ENCODE measurements around the gene PPP1R36.
"Not testable (repeated sequence)": the region's sequence is repeated elsewhere in the genome, so short reads cannot be mapped to it uniquely, and the experiment has no call there.

Gene PPP1R36

GRCh38 chr14:64612971-64613666 is 63.4 kb downstream of the PPP1R36 start:
- no peak for DNase-seq (ENCODE audit: low read depth)

GRCh38 chr14:64614166-64614565 is 64.4 kb downstream of the PPP1R36 start:
- DNase-seq (ENCODE audit: low read depth): no peak

- no peak for DNase-seq (ENCODE audit: low read depth)
Observed at GRCh38 chr14:64614805-64615391, 65.1 kb downstream of the PPP1R36 start.

- not testable (repeated sequence) for DNase-seq (ENCODE audit: low read depth)
Observed at GRCh38 chr14:64617872-64618408, 68.2 kb downstream of the PPP1R36 start.

- DNase-seq (ENCODE audit: low read depth): no peak
Observed at GRCh38 chr14:64620910-64621309, 71.1 kb downstream of the PPP1R36 start.

- no peak for DNase-seq (ENCODE audit: low read depth)
Observed at GRCh38 chr14:64623554-64624165, 73.9 kb downstream of the PPP1R36 start.

GRCh38 chr14:64625386-64626232 is 75.8 kb downstream of the PPP1R36 start:
- no peak for DNase-seq (ENCODE audit: low read depth)

- no peak for DNase-seq (ENCODE audit: low read depth)
Observed at GRCh38 chr14:64628940-64629408, 79.2 kb downstream of the PPP1R36 start.

- no peak for DNase-seq (ENCODE audit: low read depth)
Observed at GRCh38 chr14:64630778-64631177, 81.0 kb downstream of the PPP1R36 start.

GRCh38 chr14:64631222-64631621 is 81.5 kb downstream of the PPP1R36 start:
- DNase-seq (ENCODE audit: low read depth): not testable (repeated sequence)

- no peak for DNase-seq (ENCODE audit: low read depth)
Observed at GRCh38 chr14:64632056-64632455, 82.3 kb downstream of the PPP1R36 start.

- no peak for DNase-seq (ENCODE audit: low read depth)
Observed at GRCh38 chr14:64634558-64634957, 84.8 kb downstream of the PPP1R36 start.

GRCh38 chr14:64636208-64636979 is 86.6 kb downstream of the PPP1R36 start:
- DNase-seq (ENCODE audit: low read depth): peak; percentile 46

GRCh38 chr14:64636980-64637429 is 87.2 kb downstream of the PPP1R36 start:
- DNase-seq (ENCODE audit: low read depth): no peak

- no peak for DNase-seq (ENCODE audit: low read depth)
Observed at GRCh38 chr14:64637735-64638473, 88.1 kb downstream of the PPP1R36 start.

- no peak for DNase-seq (ENCODE audit: low read depth)
Observed at GRCh38 chr14:64638625-64639024, 88.9 kb downstream of the PPP1R36 start.

Measured in activated T-helper 1 cell treated with Interleukin-2 at 50 U/mL for 16 hours (primary cell).